NCI-H460 (cell line): ENCODE measurements around the gene CCK. TPM values are rescaled to one million over a fixed set of nuclear protein-coding genes. Genes with fewer than 3 reads are reported as not detected.
"Not testable (repeated sequence)": the region's sequence is repeated elsewhere in the genome, so short reads cannot be mapped to it uniquely, and the experiment has no call there.

Source experiments
- DNase-seq: peaks from one replicate; pipeline ENCODE4 v3.0.0-alpha.2; 2016; ENCODE audit warnings: low read depth; ENCODE audit errors: extremely low read depth
- polyA plus RNA-seq: library from polyadenylated mRNA; depleted of rRNA; stranded (reverse); fragments of >200 nt; gene quantifications from 2 replicates; pipeline ENCODE4 v1.2.3, GENCODE V29; 2014; cell fraction: nucleus; rRNA removed
- total RNA-seq: library from RNA; depleted of rRNA; stranded (reverse); fragments of >200 nt; shearing (Covaris generic); gene quantifications from 2 replicates; pipeline ENCODE4 v1.2.3, GENCODE V29; 2014; rRNA removed

Gene CCK
- not detected in 2 replicates for total RNA-seq
- not detected in 2 replicates for polyA plus RNA-seq

GRCh38 chr3:42266085-42266484 is at the start of gene CCK:
Gene CCK, minus strand, starts transcription at chr3:42266185. Its CDS starts 2,555 bp downstream, at chr3:42263630.
- no peak for DNase-seq

- no peak for DNase-seq
Observed at GRCh38 chr3:42314411-42314810, 48.4 kb upstream of the CCK start.

- no peak for DNase-seq
Observed at GRCh38 chr3:42308651-42309050, 42.7 kb upstream of the CCK start.

GRCh38 chr3:42306499-42306898 is 40.5 kb upstream of the CCK start:
- DNase-seq: no peak

GRCh38 chr3:42302924-42303634 is 37.1 kb upstream of the CCK start:
- no peak for DNase-seq

GRCh38 chr3:42301446-42302175 is 35.6 kb upstream of the CCK start:
- DNase-seq: no peak

- DNase-seq: no peak
Observed at GRCh38 chr3:42300778-42301177, 34.8 kb upstream of the CCK start.

- peak; percentile 26 for DNase-seq
Observed at GRCh38 chr3:42300013-42300412, 34.0 kb upstream of the CCK start.

GRCh38 chr3:42298259-42298658 is 32.3 kb upstream of the CCK start:
- DNase-seq: no peak

GRCh38 chr3:42292009-42292408 is 26.0 kb upstream of the CCK start:
- DNase-seq: no peak

GRCh38 chr3:42290966-42291714 is 25.2 kb upstream of the CCK start:
- DNase-seq: no peak

GRCh38 chr3:42289026-42289425 is 23.0 kb upstream of the CCK start:
- no peak for DNase-seq

- DNase-seq: no peak
Observed at GRCh38 chr3:42288385-42288784, 22.4 kb upstream of the CCK start.

GRCh38 chr3:42287423-42287822 is 21.4 kb upstream of the CCK start:
- DNase-seq: not testable (repeated sequence)

GRCh38 chr3:42277676-42278075 is 11.7 kb upstream of the CCK start:
- no peak for DNase-seq

- no peak for DNase-seq
Observed at GRCh38 chr3:42276141-42277132, 10.5 kb upstream of the CCK start.

- DNase-seq: no peak
Observed at GRCh38 chr3:42275217-42275616, 9.2 kb upstream of the CCK start.

- no peak for DNase-seq
Observed at GRCh38 chr3:42274266-42274665, 8.3 kb upstream of the CCK start.

- no peak for DNase-seq
Observed at GRCh38 chr3:42273361-42273760, 7.4 kb upstream of the CCK start.

- no peak for DNase-seq
Observed at GRCh38 chr3:42271786-42272185, 5.8 kb upstream of the CCK start.
